ENCODE data around the gene FARP2. TPM values are rescaled to one million over a fixed set of nuclear protein-coding genes. Genes with fewer than 3 reads are reported as not detected.

FARP2 gene
- total and polyA plus RNA-seq, 2 of the 13 experiments (the other 11 are each of a cell fraction or from before 2014, with no cell fraction given): 28.0 to 45.4 TPM

- TF ChIP-seq TP53 (CRISPR knock-in tag; conservative IDR thresholded peaks at IDR 0.05) (0 out of 2 replicates have a peak, but pooled peaks have one; percentile 50), ONECUT2 (CRISPR knock-in tag; IDR thresholded peaks at IDR 0.05) (0 out of 2 replicates have a peak, but pooled peaks have one; percentile 43), SNAI1 (CRISPR knock-in tag; IDR thresholded peaks at IDR 0.05; ENCODE audit: borderline replicate concordance) (peak; percentile 22; the same call in 1 of the 2 replicates), LRRFIP1 (CRISPR knock-in tag; conservative IDR thresholded peaks at IDR 0.05) (0 out of 2 replicates have a peak, but pooled peaks have one; percentile 67), TEAD3 (CRISPR knock-in tag; optimal IDR thresholded peaks at IDR 0.05; ENCODE audit: borderline replicate concordance) (peak; percentile 4), MZF1 (CRISPR knock-in tag; IDR thresholded peaks at IDR 0.05; ENCODE audit: borderline replicate concordance) (0 out of 2 replicates have a peak, but pooled peaks have one; percentile 61), ZNF691 (CRISPR knock-in tag; IDR thresholded peaks at IDR 0.05; ENCODE audit: borderline replicate concordance, low read depth) (no peak), CAMTA2 (CRISPR knock-in tag; IDR thresholded peaks at IDR 0.05; ENCODE audit: borderline replicate concordance) (no peak; the same call in 1 of the 2 replicates)
- TF ChIP-seq, protein P1, sequence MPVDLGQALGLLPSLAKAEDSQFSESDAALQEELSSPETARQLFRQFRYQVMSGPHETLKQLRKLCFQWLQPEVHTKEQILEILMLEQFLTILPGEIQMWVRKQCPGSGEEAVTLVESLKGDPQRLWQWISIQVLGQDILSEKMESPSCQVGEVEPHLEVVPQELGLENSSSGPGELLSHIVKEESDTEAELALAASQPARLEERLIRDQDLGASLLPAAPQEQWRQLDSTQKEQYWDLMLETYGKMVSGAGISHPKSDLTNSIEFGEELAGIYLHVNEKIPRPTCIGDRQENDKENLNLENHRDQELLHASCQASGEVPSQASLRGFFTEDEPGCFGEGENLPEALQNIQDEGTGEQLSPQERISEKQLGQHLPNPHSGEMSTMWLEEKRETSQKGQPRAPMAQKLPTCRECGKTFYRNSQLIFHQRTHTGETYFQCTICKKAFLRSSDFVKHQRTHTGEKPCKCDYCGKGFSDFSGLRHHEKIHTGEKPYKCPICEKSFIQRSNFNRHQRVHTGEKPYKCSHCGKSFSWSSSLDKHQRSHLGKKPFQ (CRISPR knock-in tag; IDR thresholded peaks at IDR 0.05; ENCODE audit: insufficient replicate concordance): peak; percentile 63
- TF ChIP-seq, protein P2, sequence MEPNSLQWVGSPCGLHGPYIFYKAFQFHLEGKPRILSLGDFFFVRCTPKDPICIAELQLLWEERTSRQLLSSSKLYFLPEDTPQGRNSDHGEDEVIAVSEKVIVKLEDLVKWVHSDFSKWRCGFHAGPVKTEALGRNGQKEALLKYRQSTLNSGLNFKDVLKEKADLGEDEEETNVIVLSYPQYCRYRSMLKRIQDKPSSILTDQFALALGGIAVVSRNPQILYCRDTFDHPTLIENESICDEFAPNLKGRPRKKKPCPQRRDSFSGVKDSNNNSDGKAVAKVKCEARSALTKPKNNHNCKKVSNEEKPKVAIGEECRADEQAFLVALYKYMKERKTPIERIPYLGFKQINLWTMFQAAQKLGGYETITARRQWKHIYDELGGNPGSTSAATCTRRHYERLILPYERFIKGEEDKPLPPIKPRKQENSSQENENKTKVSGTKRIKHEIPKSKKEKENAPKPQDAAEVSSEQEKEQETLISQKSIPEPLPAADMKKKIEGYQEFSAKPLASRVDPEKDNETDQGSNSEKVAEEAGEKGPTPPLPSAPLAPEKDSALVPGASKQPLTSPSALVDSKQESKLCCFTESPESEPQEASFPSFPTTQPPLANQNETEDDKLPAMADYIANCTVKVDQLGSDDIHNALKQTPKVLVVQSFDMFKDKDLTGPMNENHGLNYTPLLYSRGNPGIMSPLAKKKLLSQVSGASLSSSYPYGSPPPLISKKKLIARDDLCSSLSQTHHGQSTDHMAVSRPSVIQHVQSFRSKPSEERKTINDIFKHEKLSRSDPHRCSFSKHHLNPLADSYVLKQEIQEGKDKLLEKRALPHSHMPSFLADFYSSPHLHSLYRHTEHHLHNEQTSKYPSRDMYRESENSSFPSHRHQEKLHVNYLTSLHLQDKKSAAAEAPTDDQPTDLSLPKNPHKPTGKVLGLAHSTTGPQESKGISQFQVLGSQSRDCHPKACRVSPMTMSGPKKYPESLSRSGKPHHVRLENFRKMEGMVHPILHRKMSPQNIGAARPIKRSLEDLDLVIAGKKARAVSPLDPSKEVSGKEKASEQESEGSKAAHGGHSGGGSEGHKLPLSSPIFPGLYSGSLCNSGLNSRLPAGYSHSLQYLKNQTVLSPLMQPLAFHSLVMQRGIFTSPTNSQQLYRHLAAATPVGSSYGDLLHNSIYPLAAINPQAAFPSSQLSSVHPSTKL (CRISPR knock-in tag; IDR thresholded peaks at IDR 0.05): 0 out of 2 replicates have a peak, but pooled peaks have one; percentile 45
- TF ChIP-seq, protein P3, sequence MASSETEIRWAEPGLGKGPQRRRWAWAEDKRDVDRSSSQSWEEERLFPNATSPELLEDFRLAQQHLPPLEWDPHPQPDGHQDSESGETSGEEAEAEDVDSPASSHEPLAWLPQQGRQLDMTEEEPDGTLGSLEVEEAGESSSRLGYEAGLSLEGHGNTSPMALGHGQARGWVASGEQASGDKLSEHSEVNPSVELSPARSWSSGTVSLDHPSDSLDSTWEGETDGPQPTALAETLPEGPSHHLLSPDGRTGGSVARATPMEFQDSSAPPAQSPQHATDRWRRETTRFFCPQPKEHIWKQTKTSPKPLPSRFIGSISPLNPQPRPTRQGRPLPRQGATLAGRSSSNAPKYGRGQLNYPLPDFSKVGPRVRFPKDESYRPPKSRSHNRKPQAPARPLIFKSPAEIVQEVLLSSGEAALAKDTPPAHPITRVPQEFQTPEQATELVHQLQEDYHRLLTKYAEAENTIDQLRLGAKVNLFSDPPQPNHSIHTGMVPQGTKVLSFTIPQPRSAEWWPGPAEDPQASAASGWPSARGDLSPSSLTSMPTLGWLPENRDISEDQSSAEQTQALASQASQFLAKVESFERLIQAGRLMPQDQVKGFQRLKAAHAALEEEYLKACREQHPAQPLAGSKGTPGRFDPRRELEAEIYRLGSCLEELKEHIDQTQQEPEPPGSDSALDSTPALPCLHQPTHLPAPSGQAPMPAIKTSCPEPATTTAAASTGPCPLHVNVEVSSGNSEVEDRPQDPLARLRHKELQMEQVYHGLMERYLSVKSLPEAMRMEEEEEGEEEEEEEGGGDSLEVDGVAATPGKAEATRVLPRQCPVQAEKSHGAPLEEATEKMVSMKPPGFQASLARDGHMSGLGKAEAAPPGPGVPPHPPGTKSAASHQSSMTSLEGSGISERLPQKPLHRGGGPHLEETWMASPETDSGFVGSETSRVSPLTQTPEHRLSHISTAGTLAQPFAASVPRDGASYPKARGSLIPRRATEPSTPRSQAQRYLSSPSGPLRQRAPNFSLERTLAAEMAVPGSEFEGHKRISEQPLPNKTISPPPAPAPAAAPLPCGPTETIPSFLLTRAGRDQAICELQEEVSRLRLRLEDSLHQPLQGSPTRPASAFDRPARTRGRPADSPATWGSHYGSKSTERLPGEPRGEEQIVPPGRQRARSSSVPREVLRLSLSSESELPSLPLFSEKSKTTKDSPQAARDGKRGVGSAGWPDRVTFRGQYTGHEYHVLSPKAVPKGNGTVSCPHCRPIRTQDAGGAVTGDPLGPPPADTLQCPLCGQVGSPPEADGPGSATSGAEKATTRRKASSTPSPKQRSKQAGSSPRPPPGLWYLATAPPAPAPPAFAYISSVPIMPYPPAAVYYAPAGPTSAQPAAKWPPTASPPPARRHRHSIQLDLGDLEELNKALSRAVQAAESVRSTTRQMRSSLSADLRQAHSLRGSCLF (CRISPR knock-in tag; IDR thresholded peaks at IDR 0.05; ENCODE audit: borderline replicate concordance): no peak
These were observed 41.6 kb upstream of the FARP2 start (continued) for GRCh38 chr2:241314226-241315092.

All from HepG2 (cell line).